HS-27A (cell line): ENCODE results near the gene EXOSC7.
A peak's percentile ranks its signal among the peaks of the same experiment; 100 is the strongest.
"Not testable (repeated sequence)": the region's sequence is repeated elsewhere in the genome, so short reads cannot be mapped to it uniquely, and the experiment has no call there.

Experiments
- DNase-seq: peaks from one replicate; pipeline ENCODE4 v3.0.0-alpha.2; 2012; ENCODE audit warnings: low read depth, missing footprints

Gene EXOSC7

GRCh38 chr3:44976002-44976815 is at the start of gene EXOSC7, which contains the start of gene ZDHHC3:
EXOSC7 (plus strand) TSS chr3:44976244; CDS start chr3:44976278, 34 bp downstream.
ZDHHC3 (minus strand) TSS chr3:44976174; CDS start chr3:44959436, 16,738 bp downstream.
- DNase-seq: peak; percentile 67

- no peak for DNase-seq
These were observed 49.1 kb upstream of the EXOSC7 start for GRCh38 chr3:44926921-44927320.

GRCh38 chr3:44927371-44927770 is 48.7 kb upstream of the EXOSC7 start:
- DNase-seq: no peak

- DNase-seq: no peak
These were observed 46.3 kb upstream of the EXOSC7 start for GRCh38 chr3:44929782-44930181.

GRCh38 chr3:44930911-44931310 is 45.1 kb upstream of the EXOSC7 start:
- no peak for DNase-seq

- no peak for DNase-seq
These were observed 44.3 kb upstream of the EXOSC7 start for GRCh38 chr3:44931791-44932190.

- DNase-seq: no peak
These were observed 43.8 kb upstream of the EXOSC7 start for GRCh38 chr3:44932271-44932670.

- no peak for DNase-seq
These were observed 42.8 kb upstream of the EXOSC7 start for GRCh38 chr3:44932986-44933944.

GRCh38 chr3:44939581-44940036 is 36.4 kb upstream of the EXOSC7 start:
- DNase-seq: no peak

- peak; percentile 2 for DNase-seq
These were observed 33.7 kb upstream of the EXOSC7 start for GRCh38 chr3:44942202-44942921.

GRCh38 chr3:44948239-44948638 is 27.8 kb upstream of the EXOSC7 start:
- DNase-seq: no peak

GRCh38 chr3:44949770-44950169 is 26.3 kb upstream of the EXOSC7 start:
- DNase-seq: not testable (repeated sequence)

GRCh38 chr3:44950275-44950734 is 25.7 kb upstream of the EXOSC7 start:
- DNase-seq: no peak

GRCh38 chr3:44952689-44953088 is 23.4 kb upstream of the EXOSC7 start:
- no peak for DNase-seq

GRCh38 chr3:44954304-44954703 is 21.7 kb upstream of the EXOSC7 start:
- no peak for DNase-seq

GRCh38 chr3:44954962-44955361 is 21.1 kb upstream of the EXOSC7 start:
- no peak for DNase-seq

GRCh38 chr3:44955917-44956316 is 20.1 kb upstream of the EXOSC7 start:
- no peak for DNase-seq

- DNase-seq: no peak
These were observed 18.1 kb upstream of the EXOSC7 start for GRCh38 chr3:44957986-44958385.

- DNase-seq: no peak
These were observed 17.7 kb upstream of the EXOSC7 start for GRCh38 chr3:44958386-44958785.

GRCh38 chr3:44960387-44961026 is 15.5 kb upstream of the EXOSC7 start:
- no peak for DNase-seq

- DNase-seq: no peak
These were observed 14.2 kb upstream of the EXOSC7 start for GRCh38 chr3:44961888-44962287.
